VCaP (cell line): ENCODE results near the gene PTPRD.

Source experiments
- H3K27ac ChIP-seq: fragments of 450-650 bp; 2 replicates; pipeline ENCODE4 v1.5.1; 2017
- TF ChIP-seq, protein P1 (sequence below): fragments of 450-650 bp; conservative IDR thresholded peaks from 2 replicates; pipeline ENCODE4 v1.5.1; 2017; ENCODE audit warnings: mild to moderate bottlenecking, moderate library complexity

PTPRD gene

DNA sequence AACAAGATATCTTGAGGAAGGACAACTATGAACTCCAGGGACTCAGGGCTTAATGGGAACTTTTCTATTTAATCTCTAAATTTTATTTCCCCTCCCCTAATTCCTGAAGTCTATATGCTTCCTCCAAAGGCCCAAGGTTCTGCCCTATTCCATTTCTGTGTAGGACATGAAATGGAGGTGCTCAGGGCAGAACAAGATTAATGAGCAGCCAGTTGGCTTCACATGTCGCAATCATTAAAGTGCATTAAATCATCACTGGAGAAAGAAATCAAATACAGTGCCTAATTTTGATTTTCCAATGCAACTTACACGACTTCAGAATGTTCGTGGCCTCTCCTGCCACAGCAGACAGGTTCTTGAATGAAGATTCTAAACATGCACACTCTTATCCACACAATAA lies 862.1 kb downstream of the PTPRD start:
- TF ChIP-seq, protein P1, sequence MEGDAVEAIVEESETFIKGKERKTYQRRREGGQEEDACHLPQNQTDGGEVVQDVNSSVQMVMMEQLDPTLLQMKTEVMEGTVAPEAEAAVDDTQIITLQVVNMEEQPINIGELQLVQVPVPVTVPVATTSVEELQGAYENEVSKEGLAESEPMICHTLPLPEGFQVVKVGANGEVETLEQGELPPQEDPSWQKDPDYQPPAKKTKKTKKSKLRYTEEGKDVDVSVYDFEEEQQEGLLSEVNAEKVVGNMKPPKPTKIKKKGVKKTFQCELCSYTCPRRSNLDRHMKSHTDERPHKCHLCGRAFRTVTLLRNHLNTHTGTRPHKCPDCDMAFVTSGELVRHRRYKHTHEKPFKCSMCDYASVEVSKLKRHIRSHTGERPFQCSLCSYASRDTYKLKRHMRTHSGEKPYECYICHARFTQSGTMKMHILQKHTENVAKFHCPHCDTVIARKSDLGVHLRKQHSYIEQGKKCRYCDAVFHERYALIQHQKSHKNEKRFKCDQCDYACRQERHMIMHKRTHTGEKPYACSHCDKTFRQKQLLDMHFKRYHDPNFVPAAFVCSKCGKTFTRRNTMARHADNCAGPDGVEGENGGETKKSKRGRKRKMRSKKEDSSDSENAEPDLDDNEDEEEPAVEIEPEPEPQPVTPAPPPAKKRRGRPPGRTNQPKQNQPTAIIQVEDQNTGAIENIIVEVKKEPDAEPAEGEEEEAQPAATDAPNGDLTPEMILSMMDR: no peak
- H3K27ac ChIP-seq: no peak overlapping the region

DNA sequence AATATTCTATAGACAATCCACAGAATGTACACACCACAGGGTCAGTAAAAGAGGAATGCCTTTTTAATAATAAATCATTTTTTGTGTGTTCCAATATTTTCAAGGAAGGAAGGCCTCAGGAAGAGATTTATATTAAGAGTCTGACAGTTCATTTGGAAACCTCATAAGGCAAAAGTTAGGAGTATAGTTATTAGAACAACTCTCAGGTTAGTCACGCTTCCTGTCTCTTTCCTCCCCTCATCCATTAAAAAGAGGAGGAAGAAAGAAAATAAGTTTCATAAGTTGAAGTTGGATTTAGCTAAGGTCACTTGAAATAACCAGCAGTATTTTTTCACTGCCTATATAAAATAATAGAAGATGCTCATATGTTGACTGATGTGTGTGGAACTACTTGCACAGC lies 863.2 kb downstream of the PTPRD start:
- TF ChIP-seq, protein P1: no peak
- no peak overlapping the region for H3K27ac ChIP-seq

- TF ChIP-seq, protein P1: no peak
- H3K27ac ChIP-seq: no peak overlapping the region
Observed at GRCh38 chr9:9747787-9748186, 865.0 kb downstream of the PTPRD start.

- no peak overlapping the region for H3K27ac ChIP-seq
- TF ChIP-seq, protein P1: no peak
Observed at GRCh38 chr9:9746826-9747225, 866.0 kb downstream of the PTPRD start.

- TF ChIP-seq, protein P1: no peak
Observed at GRCh38 chr9:9743822-9744221, 869.0 kb downstream of the PTPRD start.

DNA sequence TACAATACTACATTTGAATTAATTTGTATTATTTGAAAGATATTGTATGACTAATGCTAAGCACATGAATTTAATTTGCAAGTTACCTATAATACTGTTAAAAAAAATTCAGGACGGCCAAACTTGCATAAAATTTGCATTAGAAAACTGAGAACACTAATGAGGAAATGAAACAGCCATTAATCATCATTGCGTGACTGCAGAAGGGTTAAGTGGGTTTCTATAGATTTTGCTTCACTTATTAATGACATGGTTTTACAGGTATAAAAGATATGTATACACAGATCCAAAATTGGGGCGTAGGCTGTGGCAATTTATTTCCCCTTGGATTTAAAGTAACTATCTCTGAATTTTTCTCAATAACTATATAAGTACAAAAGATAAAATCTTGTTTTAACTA lies 882.6 kb downstream of the PTPRD start:
- H3K27ac ChIP-seq: no peak overlapping the region
- TF ChIP-seq, protein P1: no peak

More at GRCh38 chr9:9743822-9744221, 869.0 kb downstream of the PTPRD start:
- no peak overlapping the region for H3K27ac ChIP-seq

DNA sequence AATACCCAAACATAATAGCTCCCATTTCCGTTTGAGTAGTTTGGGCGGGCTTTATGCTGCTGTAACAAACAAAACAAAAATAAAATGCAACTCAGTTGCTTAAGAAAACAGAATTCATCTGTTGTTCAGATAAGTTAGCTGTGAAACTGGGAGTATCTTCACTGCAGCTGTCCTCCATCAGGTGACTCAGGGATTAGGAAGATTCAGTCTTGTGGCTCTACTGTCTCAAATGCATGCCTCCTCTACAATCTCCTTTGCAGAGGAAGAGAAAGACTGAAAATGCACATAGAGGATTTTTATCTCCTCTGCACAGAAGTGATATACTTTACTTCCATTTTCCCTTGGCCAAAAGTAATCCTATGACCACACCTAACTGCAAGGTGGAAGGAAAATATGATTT lies 883.7 kb downstream of the PTPRD start:
- H3K27ac ChIP-seq: no peak overlapping the region
- TF ChIP-seq, protein P1: no peak
